ENCODE results near the gene PARVG. TPM values are rescaled to one million over a fixed set of nuclear protein-coding genes. Genes with fewer than 3 reads are reported as not detected.

PARVG gene
- total and polyA plus RNA-seq, 2 of the 13 experiments (the other 11 are each of a cell fraction or from before 2014, with no cell fraction given) = not detected

GRCh38 chr22:44157916-44158618, 22.7 kb upstream of the PARVG start (continued):
- TF ChIP-seq MIER2 (CRISPR knock-in tag; IDR thresholded peaks at IDR 0.05) = no peak
- no peak for TF ChIP-seq FOXP4 (CRISPR knock-in tag; IDR thresholded peaks at IDR 0.05)
- TF ChIP-seq FLYWCH1 (CRISPR knock-in tag; IDR thresholded peaks at IDR 0.05) = no peak
- TF ChIP-seq NR2C2 (CRISPR knock-in tag; IDR thresholded peaks at IDR 0.05; ENCODE audit: borderline replicate concordance) = no peak
- TF ChIP-seq ZNF557 (CRISPR knock-in tag; IDR thresholded peaks at IDR 0.05) = no peak

GRCh38 chr22:44158816-44159215, 21.9 kb upstream of the PARVG start:
- Histone ChIP-seq H3K4me2 (ENCODE audit: low read depth, low read length) (no peak overlapping the region), H3K4me1 (ENCODE audit: insufficient read depth, low read length) (no peaks in the 10 kb centered on the region), H3K27me3 (ENCODE audit: control insufficient read depth in 1 of 2, insufficient read depth in 2 of 2, low read length in 2 of 2) (peaks cover 0 to 1% of the 10 kb centered on the region in 2 experiments; a peak in 1 of 5 replicates), H3K79me2 (ENCODE audit: insufficient read depth, low read length) (no peaks in the 10 kb centered on the region), H2AFZ (ENCODE audit: low read length) (no peak overlapping the region), H3K27ac (ENCODE audit: extremely low read length, insufficient read depth, low read length) (no peak overlapping the region), H4K20me1 (ENCODE audit: insufficient read depth, low read length) (no peaks in the 10 kb centered on the region), H3K36me3 (replicated peaks in 1 of 2; ENCODE audit: control insufficient read depth in 1 of 2, insufficient read depth in 2 of 2, low read length in 2 of 2) (no peaks in the 10 kb centered on the region), H3K9ac (ENCODE audit: insufficient read depth, low read depth, low read length) (no peak overlapping the region), H3K4me3 (replicated peaks in 1 of 3; ENCODE audit: insufficient read depth in 1 of 3, low read depth in 2 of 3, low read length in 3 of 3) (no peak overlapping the region), H3K9me3 (ENCODE audit: low read length) (no peaks in the 10 kb centered on the region)
- no peak for TF ChIP-seq ESRRA (CRISPR knock-in tag; IDR thresholded peaks at IDR 0.05; ENCODE audit: low read depth)
- FAIRE-seq = no peak
- DNase-seq (ENCODE audit: low spot score) = no peak
- CTCF ChIA-PET (ENCODE audit: low intra/inter-chr PET ratio, low total read pairs) = no interaction called here
- no peak for ATAC-seq
- intact Hi-C loops (cut with micrococcal nuclease; ENCODE audit: unreplicated experiment) = no loop called here
- in situ Hi-C loops (cut with HindIII; ENCODE audit: extremely low pct_ligation_motif_present, low pct_unique_long_range_greater_than_20kb) = no loop called here
- POLR2A ChIA-PET = no interaction called here
- 66% methylated on average over 8 of the region's 8 CpGs for WGBS (ENCODE audit: low lambda C conversion rate)
- no TSS peak for BruUV-seq (replicated peaks)
